ENCODE data around the gene FOXN3. TPM values are rescaled to one million over a fixed set of nuclear protein-coding genes. Genes with fewer than 3 reads are reported as not detected.

Gene FOXN3
- polyA plus RNA-seq, 1 donor (not counting 4 experiments of a cell fraction or from before 2014, with no cell fraction given) = 10.2 TPM

DNA sequence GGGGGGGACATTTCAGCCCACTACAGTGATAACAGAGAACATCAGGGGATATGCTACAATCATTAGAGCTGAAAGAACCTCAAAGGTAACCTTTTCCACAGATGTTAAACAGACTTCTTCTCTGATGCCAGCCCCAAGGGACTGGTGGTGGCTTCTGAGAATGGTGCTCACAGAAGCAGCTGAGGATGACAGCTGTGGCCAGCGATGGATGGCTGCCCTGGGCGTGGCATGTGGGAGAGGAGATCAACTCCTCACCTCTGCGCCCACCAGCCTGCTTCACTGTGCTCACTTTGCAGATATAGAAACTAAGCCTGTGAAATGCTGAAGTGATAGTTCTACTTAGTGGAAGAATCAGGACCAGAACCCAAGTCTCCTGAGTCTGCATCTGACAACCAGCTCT is 33.0 kb downstream of the FOXN3 start:
- no peak overlapping the region for H3K4me3 ChIP-seq (ENCODE audit: control insufficient read depth in 2 of 3, extremely low read depth in 1 of 3, insufficient read depth in 2 of 3, low read depth in 1 of 3, low read length in 3 of 3)
- no peaks in the 10 kb centered on the region for H3K9me1 ChIP-seq (ENCODE audit: control insufficient read depth, extremely low read depth, insufficient read depth, low read length)
- H3K4me1 ChIP-seq (ENCODE audit: control insufficient read depth, extremely low read depth, insufficient read depth, low read length) = no peaks in the 10 kb centered on the region
- H4K20me1 ChIP-seq (ENCODE audit: control insufficient read depth, extremely low read depth, insufficient read depth, low read length) = no peaks in the 10 kb centered on the region
- H3K36me3 ChIP-seq (ENCODE audit: control insufficient read depth in 2 of 2, extremely low read depth in 1 of 2, insufficient read depth in 2 of 2, low read length in 2 of 2) = no peaks in the 10 kb centered on the region
- H3K9me3 ChIP-seq (ENCODE audit: control insufficient read depth, low read depth, low read length) = peaks cover 3% of the 10 kb centered on the region
- no peak for DNase-seq (ENCODE audit: low read depth, low spot score)
- no peak overlapping the region for H2AFZ ChIP-seq (ENCODE audit: control insufficient read depth, low read length)
- dilution Hi-C loops (cut with MboI; ENCODE audit: extremely low pct_ligation_motif_present, low sequenced_read_pairs) = no loop called here
- no peak for FAIRE-seq
- TF ChIP-seq, protein P1, sequence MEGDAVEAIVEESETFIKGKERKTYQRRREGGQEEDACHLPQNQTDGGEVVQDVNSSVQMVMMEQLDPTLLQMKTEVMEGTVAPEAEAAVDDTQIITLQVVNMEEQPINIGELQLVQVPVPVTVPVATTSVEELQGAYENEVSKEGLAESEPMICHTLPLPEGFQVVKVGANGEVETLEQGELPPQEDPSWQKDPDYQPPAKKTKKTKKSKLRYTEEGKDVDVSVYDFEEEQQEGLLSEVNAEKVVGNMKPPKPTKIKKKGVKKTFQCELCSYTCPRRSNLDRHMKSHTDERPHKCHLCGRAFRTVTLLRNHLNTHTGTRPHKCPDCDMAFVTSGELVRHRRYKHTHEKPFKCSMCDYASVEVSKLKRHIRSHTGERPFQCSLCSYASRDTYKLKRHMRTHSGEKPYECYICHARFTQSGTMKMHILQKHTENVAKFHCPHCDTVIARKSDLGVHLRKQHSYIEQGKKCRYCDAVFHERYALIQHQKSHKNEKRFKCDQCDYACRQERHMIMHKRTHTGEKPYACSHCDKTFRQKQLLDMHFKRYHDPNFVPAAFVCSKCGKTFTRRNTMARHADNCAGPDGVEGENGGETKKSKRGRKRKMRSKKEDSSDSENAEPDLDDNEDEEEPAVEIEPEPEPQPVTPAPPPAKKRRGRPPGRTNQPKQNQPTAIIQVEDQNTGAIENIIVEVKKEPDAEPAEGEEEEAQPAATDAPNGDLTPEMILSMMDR (optimal IDR thresholded peaks at IDR 0.05 in 1 of 3, IDR thresholded peaks at IDR 0.05 in 1 of 3, conservative IDR thresholded peaks at IDR 0.05 in 1 of 3; ENCODE audit: extremely low read depth in 1 of 3, insufficient read depth in 2 of 3, low read length in 3 of 3) = no peak
- TF ChIP-seq EZH2 (IDR thresholded peaks at IDR 0.05; ENCODE audit: low read length) = no peak
- no peak overlapping the region for H3K4me2 ChIP-seq (ENCODE audit: control insufficient read depth, extremely low read depth, insufficient read depth, low read depth, low read length)
- H3K27ac ChIP-seq (ENCODE audit: control insufficient read depth, insufficient read depth, low read length) = no peak overlapping the region
- H3K79me2 ChIP-seq (ENCODE audit: control insufficient read depth, insufficient read depth, low read length) = no peaks in the 10 kb centered on the region
- no peaks in the 10 kb centered on the region for H3K27me3 ChIP-seq (ENCODE audit: control insufficient read depth, extremely low read depth, insufficient read depth, low read length)
- no peak overlapping the region for H3K9ac ChIP-seq (ENCODE audit: control insufficient read depth, extremely low read depth, insufficient read depth, low read length)

DNA sequence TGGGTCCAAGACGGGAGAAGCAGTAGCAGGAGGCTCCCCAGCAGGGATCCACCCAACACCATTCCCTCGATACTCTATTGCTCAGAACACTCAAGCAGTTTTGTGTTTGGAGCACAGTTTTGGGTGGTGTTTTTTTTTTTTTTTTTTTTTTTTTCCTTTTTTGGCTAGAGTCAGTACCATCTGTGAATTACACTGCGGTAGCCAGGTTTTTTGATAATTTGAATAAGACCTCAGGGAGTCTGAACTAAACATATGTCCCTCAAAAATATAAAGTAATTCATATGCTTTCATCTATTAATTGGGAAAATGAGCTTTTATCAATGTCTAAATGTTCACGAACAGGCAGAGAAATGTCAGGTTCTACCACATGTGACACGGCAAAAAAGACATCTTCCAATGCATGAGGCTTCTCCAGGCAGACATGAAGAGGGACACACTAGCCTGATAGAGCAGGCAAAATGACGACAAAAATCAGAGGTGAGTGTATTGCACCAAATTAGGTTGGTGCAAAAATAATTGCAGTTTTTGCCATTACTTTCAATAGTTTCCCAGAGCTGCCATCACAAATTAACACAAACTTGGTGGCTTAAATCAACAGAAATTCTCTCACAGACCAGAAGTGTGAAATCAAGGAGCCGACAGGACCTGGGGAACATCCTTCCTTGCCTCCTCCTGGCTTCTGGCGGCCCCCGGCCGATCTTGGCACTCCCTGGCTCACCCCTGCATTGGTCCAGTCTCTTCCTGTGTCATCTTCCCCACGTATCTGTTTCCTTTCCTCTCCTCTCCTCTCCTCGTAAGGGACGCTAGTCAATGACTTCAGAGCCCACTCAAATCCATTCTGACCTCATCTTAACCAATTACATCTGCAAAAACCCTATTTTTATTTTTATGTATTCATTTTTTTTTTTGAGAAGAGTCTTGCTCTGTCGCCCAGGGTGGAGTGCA is 33.9 kb downstream of the FOXN3 start:
- Histone ChIP-seq H3K4me2 (ENCODE audit: control insufficient read depth, extremely low read depth, insufficient read depth, low read depth, low read length) (no peak overlapping the region), H3K27ac (ENCODE audit: control insufficient read depth, insufficient read depth, low read length) (no peak overlapping the region), H3K9ac (ENCODE audit: control insufficient read depth, extremely low read depth, insufficient read depth, low read length) (no peak overlapping the region), H3K36me3 (ENCODE audit: control insufficient read depth in 2 of 2, extremely low read depth in 1 of 2, insufficient read depth in 2 of 2, low read length in 2 of 2) (no peaks in the 10 kb centered on the region), H3K79me2 (ENCODE audit: control insufficient read depth, insufficient read depth, low read length) (no peaks in the 10 kb centered on the region), H2AFZ (ENCODE audit: control insufficient read depth, low read length) (no peak overlapping the region), H3K9me1 (ENCODE audit: control insufficient read depth, extremely low read depth, insufficient read depth, low read length) (no peaks in the 10 kb centered on the region), H3K27me3 (ENCODE audit: control insufficient read depth, extremely low read depth, insufficient read depth, low read length) (no peaks in the 10 kb centered on the region), H3K4me1 (ENCODE audit: control insufficient read depth, extremely low read depth, insufficient read depth, low read length) (no peaks in the 10 kb centered on the region), H3K4me3 (ENCODE audit: control insufficient read depth in 2 of 3, extremely low read depth in 1 of 3, insufficient read depth in 2 of 3, low read depth in 1 of 3, low read length in 3 of 3) (no peak overlapping the region), H3K9me3 (ENCODE audit: control insufficient read depth, low read depth, low read length) (peaks cover 3% of the 10 kb centered on the region), H4K20me1 (ENCODE audit: control insufficient read depth, extremely low read depth, insufficient read depth, low read length) (no peaks in the 10 kb centered on the region)
- DNase-seq (ENCODE audit: low read depth, low spot score) (no peak), FAIRE-seq (no peak)
- dilution Hi-C loops (cut with MboI; ENCODE audit: extremely low pct_ligation_motif_present, low sequenced_read_pairs) = no loop called here
- TF ChIP-seq EZH2 (IDR thresholded peaks at IDR 0.05; ENCODE audit: low read length) = no peak
- TF ChIP-seq, protein P1 (optimal IDR thresholded peaks at IDR 0.05 in 1 of 3, IDR thresholded peaks at IDR 0.05 in 1 of 3, conservative IDR thresholded peaks at IDR 0.05 in 1 of 3; ENCODE audit: extremely low read depth in 1 of 3, insufficient read depth in 2 of 3, low read length in 3 of 3) = no peak
